T47D (cell line): ENCODE data around the gene TRIM5.
"Not testable (repeated sequence)": the region's sequence is repeated elsewhere in the genome, so short reads cannot be mapped to it uniquely, and the experiment has no call there.

Source experiments
- DNase-seq, 2 experiments: peaks; one replicate each; pipeline versions ENCODE4 v3.0.0 to v3.0.0-alpha.2; 2011 to 2012; ENCODE audit warnings: low read depth in 1 of 2, low spot score in 1 of 2
- JUND ChIP-seq: IDR thresholded peaks from 2 replicates; pipeline ENCODE4 v1.6.1; 2012; ENCODE audit warnings: low read depth
- in situ Hi-C: cut with HindIII; loops from 2 replicates; pipeline ENCODE4 v1.10.0; 2016; ENCODE audit warnings: low sequenced_read_pairs, low pct_unique_long_range_greater_than_20kb

TRIM5 gene

DNA sequence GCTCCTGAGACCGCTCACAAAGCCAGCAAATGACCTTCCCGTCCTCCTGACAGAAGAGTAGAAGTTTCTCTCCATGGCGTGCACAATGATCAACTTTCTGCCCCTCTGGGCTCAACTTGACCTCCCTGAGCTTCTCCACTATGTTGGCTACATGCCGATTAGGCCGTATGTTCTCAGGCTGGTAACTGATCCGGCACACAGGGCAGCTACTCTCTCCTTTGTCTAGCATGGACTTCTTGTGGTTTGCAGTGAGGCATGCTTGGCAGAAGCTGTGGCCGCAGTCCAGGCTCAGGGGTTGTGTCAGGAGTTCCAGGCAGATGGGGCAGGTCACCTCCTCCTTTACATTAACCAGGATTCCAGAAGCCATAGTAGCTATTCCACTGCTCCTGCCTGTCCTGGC, 5.1 kb downstream of the TRIM5 start:
- TF ChIP-seq JUND: no peak
- in situ Hi-C loops: no loop called here
- no peak for DNase-seq

DNA sequence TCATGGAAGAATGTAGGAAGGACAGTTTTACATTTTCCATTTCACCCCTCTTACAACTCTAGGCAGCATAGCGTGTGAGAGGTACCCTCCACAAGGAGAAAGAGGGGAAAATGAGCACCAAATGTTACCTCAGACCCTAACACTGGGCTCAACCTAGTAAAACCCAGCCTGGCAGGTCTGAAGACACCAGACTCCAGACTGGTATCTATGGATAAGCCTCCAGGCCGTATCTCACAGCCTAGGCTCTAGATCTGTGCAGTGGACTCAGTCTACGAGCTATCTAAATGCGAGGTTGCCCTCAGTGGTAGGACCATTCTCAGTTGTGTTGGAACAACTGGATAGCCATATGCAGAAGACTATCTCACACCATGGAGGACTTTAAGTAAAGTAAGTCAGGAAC, 10.5 kb downstream of the TRIM5 start:
- in situ Hi-C loops: no loop called here
- DNase-seq: no peak

GRCh38 chr11:5671831-5672230, 13.0 kb downstream of the TRIM5 start:
- DNase-seq: no peak
- TF ChIP-seq JUND: no peak
- in situ Hi-C loops: no loop called here

More for the DNA sequence above, 10.5 kb downstream of the TRIM5 start:
- no peak for TF ChIP-seq JUND

- TF ChIP-seq JUND: no peak
- DNase-seq: no peak
- in situ Hi-C loops: no loop called here
Measured at GRCh38 chr11:5666402-5666793, 18.5 kb downstream of the TRIM5 start.

GRCh38 chr11:5665746-5666401, 19.0 kb downstream of the TRIM5 start:
- in situ Hi-C loops: no loop called here
- DNase-seq: no peak
- no peak for TF ChIP-seq JUND

DNA sequence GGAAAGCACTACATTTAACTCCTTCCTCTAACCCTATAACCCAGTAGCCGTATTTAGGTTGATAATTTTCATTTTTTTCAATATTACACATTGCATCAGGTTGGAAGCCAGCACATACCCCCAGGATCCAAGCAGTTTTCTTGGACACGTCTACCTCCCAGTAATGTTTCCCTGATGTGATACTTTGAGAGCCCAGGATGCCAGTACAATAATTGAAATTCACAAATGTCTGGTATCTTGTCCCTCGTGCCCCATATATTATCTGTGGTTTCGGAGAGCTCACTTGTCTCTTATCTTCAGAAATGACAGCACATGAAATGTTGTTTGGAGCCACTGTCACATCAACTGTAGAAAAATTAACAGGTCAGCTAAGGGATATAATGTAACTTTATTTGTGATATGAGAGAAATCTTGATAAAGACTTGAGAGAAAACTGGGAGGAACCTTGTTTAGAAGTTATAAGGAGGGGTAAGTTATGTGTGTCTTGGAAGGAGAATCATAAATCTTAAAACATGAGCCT, 19.8 kb downstream of the TRIM5 start:
- DNase-seq: no peak
- TF ChIP-seq JUND: no peak
- in situ Hi-C loops: no loop called here

- no peak for DNase-seq
- no peak for TF ChIP-seq JUND
- in situ Hi-C loops: no loop called here
Measured at GRCh38 chr11:5663511-5663910, 21.4 kb downstream of the TRIM5 start.

DNA sequence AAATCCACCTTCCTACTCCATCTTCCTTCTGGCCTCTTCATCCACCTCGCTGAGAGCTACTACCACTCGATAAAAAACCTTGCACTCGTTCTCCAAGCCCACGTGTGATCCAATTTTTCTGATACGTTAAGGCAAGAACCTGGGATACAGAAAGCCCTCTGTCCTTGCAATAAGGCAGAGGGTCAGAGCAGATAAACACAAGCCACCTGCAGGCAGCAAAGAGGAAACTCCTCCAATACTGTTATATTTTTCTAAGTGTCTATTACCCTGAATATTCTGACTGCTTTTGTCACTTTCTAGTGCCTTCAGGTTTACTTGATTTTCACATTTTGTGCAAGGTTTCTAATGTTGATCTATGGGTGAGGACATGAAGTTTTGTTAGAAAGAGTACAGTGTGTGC, 26.6 kb downstream of the TRIM5 start:
- TF ChIP-seq JUND: no peak
- no peak for DNase-seq
- in situ Hi-C loops: no loop called here

GRCh38 chr11:5656956-5657355, 27.9 kb downstream of the TRIM5 start:
- in situ Hi-C loops, DNase-seq: not testable (repeated sequence)

GRCh38 chr11:5655474-5655873, 29.4 kb downstream of the TRIM5 start:
- in situ Hi-C loops: no loop called here
- no peak for TF ChIP-seq JUND
- DNase-seq: no peak

DNA sequence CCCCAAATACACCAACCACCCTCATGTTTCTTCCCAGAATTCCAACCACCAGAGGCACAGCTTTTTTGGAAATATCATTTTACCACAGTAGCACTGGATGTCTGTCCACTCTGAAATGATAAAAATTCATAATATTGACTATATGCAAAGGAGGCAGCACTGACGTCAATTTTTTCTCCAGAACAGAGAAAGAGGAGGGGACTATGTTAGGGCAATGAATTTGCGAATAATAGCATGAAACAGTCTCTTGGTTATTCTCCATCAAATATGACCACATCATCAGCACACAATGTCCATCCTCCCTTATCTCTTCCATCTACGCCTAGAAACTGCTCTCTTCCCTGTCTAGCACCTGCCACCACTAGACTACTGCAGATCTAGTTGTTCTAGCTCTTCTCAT, 38.7 kb downstream of the TRIM5 start:
- DNase-seq: no peak
- TF ChIP-seq JUND: no peak
- in situ Hi-C loops: no loop called here

DNA sequence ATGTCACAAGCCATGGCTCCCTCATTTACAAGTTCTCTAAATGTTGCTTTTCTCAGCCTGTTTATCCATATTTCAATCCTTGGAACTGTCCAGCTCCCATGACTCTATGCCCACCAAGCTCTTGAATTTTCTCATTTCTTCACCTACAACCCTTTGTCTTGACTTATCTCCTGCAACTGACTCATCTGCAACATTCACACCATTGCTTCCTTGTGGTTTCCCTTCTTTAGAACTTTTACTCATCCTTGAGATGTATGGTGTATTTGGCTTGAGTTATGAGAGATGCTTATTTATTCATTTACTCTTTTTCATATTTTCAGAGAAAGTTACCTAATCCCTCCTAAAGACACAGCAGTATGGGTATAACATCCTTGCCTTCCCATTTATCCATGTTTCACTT, 41.3 kb downstream of the TRIM5 start:
- no peak for DNase-seq
- no peak for TF ChIP-seq JUND
- in situ Hi-C loops: no loop called here

DNA sequence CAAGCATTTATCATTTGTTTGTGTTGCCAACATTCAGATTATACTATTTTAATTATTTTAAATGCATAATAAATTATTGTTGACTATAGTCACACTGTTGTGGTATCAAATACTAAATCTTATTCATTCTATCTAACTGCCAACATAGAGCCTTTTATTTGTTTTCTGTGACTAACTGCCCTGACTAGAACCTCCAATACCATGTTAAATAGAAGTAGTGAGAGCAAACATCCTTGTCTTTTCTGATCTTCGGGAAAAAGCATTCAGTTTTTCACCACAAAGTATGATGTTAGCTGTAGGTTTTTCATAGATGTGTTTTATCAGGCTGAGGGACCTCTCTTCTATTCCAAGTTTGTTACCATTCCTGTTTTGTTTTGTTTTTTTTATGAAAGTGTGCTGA, 44.9 kb downstream of the TRIM5 start:
- DNase-seq: no peak
- TF ChIP-seq JUND: no peak
- in situ Hi-C loops: no loop called here
